Cerebellar cortex (tissue), 1 donor: ENCODE data around the gene ABI1.
A peak's percentile ranks its signal among the peaks of the same experiment; 100 is the strongest.

ENCODE experiments used
- DNase-seq: peaks from one replicate; pipeline ENCODE4 v3.0.0-alpha.2; 2015; ENCODE audit warnings: low spot score

ABI1 gene

DNA sequence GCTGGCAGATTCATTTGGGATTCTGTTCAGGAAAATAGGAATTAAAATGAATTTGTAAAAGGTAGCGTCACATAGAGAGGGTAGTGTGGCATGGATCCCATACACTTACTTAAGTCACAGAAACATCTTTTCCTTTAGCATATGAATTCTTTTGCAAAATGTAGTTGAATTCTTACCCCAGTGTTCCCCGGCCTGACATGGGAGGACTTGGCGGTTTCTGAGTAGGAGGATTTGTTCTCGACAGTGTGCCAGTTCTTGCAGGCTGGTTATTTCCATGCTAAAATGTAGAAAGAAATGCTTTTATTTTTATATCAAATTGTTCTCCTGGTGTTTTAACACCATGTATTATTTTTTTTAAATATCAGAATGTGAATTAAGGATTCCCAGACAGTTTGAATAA is 90.7 kb downstream of the ABI1 start:
- no peak for DNase-seq

DNA sequence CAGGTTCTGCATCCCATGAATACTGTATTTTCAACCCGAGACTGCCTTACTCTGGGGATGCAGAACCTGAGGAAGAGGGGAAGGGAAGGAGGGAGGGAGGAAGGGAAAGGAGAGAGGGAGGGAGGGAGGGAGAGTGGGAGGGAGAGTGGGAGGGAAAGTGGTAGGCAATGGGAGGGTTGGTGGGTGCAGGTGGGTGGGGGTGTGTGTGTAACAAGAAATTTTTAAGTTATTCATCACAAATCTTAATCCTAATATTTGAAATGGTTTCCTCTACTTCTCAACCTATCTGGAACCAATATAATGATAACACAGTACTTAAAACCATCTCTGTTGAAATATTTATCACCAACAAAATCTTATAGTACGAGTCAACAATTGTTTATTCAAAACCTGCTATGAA is 95.2 kb downstream of the ABI1 start:
- no peak for DNase-seq

DNA sequence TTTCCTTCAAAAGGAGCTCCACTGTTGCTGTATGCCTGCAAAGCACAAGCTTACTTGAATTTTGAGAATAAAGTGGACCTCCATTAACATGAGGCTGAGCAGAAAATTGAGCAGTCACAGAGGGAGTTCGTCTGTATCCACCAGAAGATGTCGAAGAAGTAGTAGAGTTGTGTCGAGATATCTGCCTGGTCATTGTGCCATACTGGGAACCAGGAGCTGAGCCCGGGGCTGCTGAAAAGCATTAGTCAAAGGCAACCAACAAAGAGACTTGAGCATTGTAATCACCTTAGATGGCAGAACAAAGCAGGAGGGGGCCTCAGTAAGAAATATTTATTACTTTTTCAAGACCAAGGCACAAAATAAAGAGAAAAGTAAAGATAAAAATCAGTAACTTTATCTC is 101.8 kb downstream of the ABI1 start:
- DNase-seq: no peak

DNA sequence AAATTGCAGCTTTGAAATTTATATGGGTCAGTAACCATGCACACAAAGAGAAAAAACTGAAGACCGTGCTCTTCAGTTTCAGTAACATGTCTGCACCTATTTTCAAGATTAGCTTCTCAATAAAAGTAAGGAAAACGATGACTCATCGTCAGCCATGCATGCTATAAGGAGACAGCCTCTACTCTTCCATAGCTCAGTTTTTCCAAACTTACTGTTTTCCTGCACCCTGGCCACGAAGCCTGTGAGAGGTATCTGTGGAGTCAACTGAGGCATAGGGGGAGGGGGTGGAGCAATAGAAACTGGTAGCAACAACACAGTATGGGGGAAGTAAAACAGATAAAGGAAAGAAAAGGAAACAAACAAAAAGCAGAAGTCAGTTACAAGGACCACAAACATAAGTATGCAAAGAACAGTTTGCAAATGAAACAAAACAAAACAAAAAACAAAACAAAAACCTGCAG is 105.3 kb downstream of the ABI1 start:
- DNase-seq: no peak

DNA sequence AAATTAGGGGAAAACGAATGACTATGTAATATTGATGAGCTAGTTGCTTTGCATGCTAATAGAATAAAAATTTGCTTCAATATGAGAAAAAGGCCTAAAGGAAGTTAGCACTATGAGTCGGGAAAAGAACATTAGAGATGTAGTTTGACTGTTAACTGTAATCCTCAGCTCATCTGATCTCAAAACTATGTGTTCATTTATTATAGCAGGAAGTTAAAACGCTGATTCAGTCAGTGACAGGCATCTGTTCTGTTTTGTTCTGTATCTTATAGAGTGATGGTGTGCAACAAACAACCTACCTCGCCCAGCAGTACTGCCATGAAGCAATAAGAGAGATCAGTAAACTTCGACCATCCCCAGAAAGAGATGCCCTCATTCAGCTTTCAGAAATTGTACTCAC is 114.7 kb downstream of the ABI1 start:
- DNase-seq: no peak

DNA sequence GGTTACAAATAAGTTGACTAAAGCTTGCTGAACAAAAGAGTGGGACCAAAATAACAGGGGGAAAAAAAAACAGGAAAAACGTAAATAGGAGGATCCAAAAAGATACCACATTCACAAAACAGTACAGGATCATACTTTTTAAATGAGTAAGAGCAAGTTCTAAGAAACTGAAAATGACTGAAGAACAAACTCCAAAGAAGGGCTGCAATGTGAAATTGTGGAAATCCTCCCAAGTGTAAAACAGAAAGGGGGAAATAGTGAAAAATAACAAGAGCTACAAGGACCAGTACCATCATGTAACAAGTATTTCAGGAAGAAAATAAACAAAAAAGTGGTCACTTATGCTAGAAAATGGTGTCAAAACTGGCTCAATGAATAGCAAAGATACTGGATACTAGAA is 116.9 kb downstream of the ABI1 start:
- no peak for DNase-seq

DNA sequence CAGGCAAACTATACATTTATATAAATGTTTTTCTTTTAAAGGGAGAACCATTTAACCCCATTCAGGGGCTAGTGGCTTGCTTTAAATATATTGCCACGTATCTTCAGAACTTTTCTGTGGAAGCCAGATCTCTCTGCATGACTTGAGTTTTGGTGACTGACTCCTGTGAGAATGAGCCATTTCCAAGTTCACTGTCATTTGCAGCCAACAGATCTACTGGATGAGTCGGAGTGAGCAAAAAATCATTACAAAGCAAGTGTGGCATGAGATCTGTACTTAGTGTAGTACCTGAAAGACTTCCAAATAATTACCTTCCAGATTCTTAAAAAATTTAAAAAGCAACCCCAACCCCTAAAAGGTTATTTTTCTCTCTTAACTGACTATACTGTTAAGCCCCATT is 117.7 kb downstream of the ABI1 start:
- no peak for DNase-seq

DNA sequence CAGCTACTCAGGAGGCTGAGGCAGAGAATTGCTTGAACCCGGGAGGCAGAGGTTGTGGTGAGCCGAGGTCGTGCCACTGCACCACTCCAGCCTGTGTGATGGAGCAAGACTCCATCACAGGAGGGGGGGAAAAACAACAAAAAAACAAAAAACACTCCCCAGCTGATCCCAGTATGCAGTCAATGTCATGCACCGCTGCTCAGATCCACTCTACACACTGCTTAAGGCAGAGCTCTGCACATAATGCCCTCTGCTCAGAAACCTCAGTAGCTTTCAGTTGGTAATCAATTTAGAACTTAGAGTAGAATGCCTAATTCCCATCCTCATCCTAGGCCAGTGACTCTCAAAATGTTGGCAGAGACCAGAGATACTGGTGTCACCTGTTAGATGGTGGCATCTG is 119.4 kb downstream of the ABI1 start:
- DNase-seq: peak; percentile 31

DNA sequence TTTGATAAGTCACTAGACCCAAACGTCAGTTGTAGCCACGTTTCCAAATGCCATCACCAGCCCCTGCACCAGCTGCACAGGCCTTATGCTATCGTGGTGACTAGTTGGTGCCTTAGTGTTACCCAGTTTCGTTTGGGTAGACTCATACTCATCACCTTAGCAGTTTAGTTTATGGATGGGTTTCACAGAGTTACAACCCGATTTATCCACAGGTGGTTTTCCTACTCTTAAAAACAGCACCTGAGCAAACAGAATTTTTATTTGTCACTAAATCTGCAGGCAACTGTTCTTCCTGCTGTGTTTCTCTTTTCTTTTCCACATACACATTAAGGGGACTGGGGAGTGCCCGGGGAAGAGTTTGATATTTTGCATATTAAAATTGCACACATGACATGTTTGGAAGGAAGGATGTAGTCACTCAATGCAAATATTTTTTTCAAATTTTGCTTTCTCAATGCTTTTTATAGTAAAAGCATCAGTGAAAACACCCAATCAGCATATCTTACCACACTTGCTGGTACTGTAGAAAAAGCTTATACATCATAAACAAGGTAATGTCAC is 121.6 kb downstream of the ABI1 start:
- DNase-seq: no peak

DNA sequence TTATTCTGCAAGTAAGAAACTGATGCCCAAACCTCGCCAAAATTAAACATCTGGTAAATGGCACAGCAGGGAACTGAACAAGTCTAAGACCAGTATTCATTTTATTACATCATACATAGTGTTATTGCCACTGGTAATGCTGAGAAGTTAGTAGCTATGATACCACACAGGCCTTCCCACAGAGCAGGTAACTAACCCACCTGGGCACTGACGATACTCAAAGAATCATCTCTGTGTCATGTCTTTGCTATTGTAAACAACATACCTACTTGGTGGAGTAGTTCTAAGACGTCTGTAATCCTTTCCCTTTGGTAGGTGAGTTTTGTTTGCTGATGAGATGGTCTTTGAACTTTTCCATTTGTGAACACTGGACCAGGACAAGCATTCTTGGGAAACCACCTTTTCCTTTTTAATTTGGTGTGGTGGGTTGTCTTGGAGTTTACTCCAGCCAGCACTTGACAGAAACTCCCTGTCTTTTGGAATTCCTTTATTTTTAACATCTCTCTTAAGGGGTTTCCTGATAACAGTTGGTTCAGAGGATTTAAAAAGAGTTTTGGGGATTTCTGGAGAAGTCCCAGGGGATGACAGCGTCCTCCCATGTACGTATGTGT is 122.4 kb downstream of the ABI1 start:
- no peak for DNase-seq

DNA sequence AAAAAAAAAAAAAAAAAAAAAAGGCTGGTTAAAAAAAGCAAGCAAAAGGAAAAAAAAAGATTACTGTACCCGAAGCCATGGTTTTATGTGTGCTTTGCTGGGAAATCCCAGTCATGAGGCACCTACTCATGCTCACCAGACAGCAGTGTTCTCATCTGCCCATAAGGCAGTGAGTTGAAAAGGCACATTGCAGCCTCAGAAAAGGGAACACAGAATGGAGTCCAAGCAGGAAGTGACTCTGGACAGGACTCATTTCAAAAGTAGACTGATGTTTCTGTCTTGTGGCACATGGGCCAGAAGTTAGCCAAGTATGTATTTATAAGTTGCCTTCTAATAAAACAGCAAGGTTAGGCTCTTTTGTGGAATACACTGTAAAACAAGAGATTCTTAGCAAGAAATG is 123.0 kb downstream of the ABI1 start:
- no peak for DNase-seq

DNA sequence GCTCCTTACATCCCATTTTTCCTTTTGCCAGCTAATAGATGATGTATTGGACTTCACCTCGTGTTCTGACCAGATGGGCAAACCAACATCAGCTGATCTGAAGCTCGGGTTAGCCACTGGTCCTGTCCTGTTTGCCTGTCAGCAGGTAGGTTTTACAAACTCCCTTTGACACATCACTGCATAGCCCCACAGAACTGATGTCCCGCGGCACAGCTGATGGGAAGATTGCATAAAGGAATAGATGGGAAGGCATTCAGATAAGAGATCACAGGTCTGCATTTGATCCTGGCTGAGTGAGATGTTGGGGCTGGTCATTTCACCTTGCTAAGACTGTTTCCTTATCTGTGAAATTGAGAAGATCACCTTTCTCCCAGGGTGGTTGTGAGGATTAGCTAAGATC is 125.3 kb downstream of the ABI1 start:
- no peak for DNase-seq

DNA sequence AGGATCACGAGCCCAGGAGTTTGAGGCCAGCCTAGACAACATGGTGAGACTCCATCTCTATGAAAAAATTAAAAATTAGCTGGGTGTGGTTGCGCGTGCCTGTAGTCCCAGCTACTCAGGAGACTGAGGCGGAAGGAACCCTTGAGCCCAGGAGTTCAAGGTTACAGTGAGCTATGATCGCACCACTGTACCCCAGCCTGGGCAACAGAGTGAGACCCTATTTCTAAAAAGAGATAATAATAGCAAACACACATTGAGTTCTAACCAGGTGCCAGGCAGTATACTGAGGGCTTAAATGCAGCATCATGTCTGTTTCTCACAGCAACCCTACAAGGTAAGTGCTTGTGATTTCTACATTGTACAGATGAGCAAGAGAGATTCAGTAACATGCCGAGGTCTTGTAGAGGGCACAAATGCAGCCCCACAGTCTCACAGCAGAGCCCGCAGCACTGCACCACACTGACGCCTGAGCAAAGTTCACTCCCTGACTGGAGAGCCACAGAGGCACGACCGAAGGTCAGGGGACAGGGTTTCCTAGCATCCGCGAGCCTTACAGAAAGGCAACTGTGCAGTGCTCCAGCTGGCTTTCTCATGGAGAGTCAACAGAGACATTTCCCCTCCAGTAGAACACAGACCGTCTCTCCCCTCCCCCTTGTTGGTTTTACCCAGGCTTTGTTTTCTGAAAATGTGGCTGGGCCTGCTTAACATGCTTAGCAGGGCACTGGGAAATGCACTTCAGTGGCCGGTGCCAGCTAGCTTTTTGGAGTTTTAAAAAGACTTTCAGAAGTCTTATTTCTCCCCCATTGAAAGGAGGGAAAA is 126.8 kb downstream of the ABI1 start:
- no peak for DNase-seq

DNA sequence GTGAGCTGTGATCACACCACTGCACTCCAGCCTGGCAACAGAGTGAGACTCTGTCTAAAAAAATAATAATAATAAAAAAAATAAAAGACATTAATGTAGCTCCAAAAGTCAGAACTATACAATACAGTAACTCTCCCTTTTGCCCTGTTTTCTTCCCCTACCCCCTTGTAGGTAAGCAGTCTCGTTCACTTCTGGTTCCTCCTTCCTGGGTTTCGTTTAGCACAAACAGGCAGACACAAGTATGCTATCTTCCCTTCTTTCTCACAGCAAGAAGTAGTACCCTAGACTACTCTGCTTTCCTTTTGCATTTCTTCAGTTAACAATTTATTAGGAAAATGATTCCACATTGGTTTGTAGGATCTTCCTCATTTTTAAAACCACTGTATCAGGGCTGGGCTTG is 130.2 kb downstream of the ABI1 start:
- no peak for DNase-seq

DNA sequence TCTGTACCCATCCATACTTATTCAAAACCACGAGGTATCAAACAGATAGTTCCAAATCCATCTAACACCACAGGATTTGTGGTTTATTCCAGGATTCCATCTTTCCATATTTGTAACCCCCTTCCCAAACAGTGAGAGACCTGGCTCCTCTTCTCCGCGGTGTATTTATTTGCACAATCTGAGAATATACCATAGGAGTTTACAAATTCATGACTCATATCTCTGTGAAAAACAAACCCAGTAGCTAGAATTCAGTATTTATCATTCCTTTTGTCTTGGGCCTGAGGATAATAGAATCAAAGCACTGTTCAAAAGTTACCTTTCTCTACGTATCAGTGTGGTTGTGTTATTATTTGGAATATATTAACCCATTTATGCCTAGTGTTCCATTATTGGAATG is 131.4 kb downstream of the ABI1 start:
- no peak for DNase-seq

DNA sequence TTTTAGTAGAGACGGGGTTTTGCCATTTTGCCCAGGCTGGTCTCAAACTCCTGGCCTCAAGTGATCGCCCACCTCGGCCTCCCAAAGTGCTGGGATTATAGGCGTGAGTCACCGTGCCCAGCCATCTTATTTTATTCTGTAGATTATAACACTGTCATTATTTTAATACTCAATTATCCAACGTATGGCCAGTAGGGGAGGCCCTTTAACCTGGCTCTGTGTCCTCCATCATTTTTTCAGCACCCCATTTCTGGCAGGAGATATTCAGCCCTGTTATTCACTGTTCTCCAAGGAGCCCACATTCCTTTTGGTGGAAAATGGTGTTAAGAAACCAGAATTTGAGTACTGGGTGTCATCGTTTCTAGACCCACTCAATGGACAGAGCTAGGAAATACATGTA is 131.8 kb downstream of the ABI1 start:
- DNase-seq: no peak

DNA sequence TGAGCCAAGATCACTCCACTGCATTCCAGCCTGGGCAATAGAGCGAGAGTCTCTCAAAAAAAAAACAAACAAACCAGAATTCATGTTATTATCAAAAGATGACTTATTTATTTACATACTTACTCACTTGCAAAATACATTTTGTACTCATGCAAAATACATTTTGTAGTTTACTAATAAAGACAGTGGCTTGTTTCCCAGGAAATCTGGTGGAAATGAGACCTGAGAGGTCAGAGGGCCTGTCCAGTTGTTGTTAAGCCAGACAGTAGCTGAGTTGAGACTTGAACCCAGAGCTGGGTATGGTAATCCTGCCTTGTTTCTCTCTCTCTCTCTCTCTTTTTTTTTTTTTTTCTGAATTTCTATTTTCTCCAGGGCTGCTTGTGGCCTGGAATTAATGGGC is 133.8 kb downstream of the ABI1 start:
- no peak for DNase-seq

DNA sequence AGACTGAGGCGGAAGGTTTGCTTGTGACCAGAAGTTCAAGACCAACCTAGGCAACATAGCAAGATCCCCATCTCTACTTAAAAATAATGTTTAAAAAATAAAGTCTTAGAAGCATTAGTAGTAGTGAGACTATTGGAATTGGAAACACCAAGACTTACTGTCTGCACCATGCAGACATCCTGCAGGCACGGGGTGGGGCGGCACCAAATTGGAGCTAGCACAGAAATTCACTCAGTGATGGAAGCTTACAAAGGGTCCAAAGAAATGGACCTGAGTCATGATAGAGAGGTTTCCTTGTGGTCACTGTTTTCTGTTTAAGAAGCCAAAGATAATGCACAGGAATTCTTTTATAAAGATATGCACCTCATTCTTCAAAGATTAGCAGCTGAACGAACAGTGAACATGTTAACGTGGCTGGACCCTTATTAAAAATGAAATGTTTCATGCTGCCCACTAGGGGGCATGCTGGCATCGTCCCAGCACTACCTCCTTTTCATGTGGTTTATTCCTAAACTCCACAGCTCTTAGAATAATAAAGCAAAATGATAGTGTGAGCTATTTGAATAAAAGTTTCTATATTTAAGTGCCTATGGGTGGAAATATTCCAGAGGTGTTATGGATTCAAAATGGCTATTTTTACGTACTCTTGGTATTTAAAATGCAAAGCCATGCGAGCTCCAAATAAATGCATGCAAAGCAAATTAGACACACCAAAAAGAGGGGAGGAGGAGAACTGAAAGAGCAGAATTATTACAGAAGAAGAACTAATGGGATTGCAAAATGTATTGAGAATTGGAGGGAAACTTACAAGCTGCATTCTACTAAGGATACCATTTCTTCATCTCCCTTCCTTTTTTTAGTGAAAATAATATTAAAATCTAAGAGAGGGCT is 134.7 kb downstream of the ABI1 start:
- peak; percentile 75 for DNase-seq

DNA sequence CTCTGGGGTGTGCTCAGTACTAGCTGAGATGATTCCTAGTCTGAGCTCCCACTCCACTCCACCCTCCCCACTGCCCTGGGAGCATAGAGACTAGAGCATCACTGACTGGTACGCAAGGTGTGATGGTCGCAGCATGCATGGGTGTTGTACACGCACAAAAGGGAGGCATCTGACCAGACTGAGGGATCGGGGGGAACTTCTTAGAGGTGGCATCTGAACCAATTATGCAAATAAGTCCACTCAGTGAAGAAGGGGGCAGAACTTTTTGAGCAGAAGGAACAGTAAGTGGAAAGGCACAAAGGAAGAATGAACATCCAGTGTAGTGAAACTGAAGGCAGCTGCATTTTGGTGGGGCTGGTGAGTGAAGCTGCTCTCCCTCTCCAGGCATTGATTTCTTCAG is 137.7 kb downstream of the ABI1 start:
- DNase-seq: no peak

DNA sequence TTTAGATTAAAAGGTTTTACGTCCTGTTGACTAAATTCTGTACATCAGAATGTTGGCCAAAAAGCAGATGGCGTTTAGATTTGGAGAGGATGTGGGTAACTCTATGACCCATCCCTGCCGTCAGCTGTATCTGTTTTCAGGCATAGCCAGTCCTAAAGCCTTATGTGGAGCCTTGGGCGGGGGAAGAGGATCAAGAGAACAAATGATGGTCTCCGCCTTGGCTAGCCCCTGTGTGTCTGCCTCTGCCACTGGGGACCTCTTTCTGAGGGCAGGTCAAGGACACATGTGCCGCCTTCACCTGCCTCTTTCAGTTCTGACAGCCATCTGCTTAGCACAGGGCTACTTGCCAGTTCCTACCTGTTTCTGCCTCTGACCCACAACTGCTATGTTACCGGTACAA is 139.2 kb downstream of the ABI1 start:
- DNase-seq: no peak

DNA sequence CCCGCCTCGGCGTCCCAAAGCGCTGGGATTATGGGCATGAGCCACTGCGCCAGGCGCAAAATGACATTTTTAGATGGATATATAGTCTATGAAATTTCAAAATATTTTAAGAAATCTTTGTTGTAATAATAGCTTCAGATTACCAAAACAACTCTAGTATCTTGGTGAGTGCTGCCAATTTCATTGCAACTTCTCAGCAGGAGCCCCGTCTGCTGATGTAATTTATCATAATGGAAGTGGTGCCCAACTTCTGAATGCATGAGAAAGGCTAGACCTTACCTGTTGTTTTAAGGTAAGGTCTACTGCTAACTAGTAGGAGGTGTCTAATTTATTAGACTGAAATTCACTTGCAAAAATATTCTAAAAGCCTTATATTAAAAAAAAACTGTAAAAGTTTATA is 143.3 kb downstream of the ABI1 start:
- peak; percentile 53 for DNase-seq

DNA sequence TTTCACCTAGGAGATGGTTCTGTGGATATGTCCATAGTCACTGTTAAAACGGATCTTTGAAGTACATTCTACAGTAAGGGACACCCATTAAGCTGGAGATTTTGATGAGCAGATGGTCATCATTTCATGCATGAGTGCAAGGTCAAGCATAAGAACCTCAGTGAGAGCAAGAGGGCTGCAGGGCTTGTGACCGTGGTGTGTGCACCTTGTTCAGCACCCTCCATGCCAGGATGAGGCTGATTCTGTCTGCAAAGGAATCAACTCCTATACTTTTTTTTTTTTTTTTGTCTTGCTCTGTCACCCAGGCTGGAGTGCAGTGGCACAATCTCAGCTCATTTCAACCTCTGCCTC is 145.6 kb downstream of the ABI1 start:
- peak; percentile 86 for DNase-seq
